ENCODE measurements around the gene ARL8B.
"Not testable (repeated sequence)": the region's sequence is repeated elsewhere in the genome, so short reads cannot be mapped to it uniquely, and the experiment has no call there.

ARL8B gene

GRCh38 chr3:5149306-5149880 is 27.3 kb downstream of the ARL8B start:
- no peak for FAIRE-seq

- FAIRE-seq, result no peak
Measured at GRCh38 chr3:5151586-5151985, 29.5 kb downstream of the ARL8B start.

GRCh38 chr3:5153074-5153473 is 31.0 kb downstream of the ARL8B start:
- no peak for FAIRE-seq

GRCh38 chr3:5155241-5155640 is 33.1 kb downstream of the ARL8B start:
- no peak for FAIRE-seq

GRCh38 chr3:5160321-5160720 is 38.2 kb downstream of the ARL8B start:
- no peak for FAIRE-seq

- no peak for FAIRE-seq
Measured at GRCh38 chr3:5160940-5161858, 39.1 kb downstream of the ARL8B start.

- no peak for FAIRE-seq
Measured at GRCh38 chr3:5162102-5162501, 40.0 kb downstream of the ARL8B start.

- FAIRE-seq, result no peak
Measured at GRCh38 chr3:5165698-5166097, 43.6 kb downstream of the ARL8B start.

- no peak for FAIRE-seq
Measured at GRCh38 chr3:5166846-5167245, 44.8 kb downstream of the ARL8B start.

GRCh38 chr3:5168110-5168509 is 46.0 kb downstream of the ARL8B start:
- FAIRE-seq, result no peak

GRCh38 chr3:5169807-5170206 is 47.7 kb downstream of the ARL8B start:
- no peak for FAIRE-seq

- no peak for FAIRE-seq
Measured at GRCh38 chr3:5170975-5171374, 48.9 kb downstream of the ARL8B start.

- no peak for FAIRE-seq
Measured at GRCh38 chr3:5172018-5172417, 49.9 kb downstream of the ARL8B start.

GRCh38 chr3:5179036-5179435 is 56.9 kb downstream of the ARL8B start:
- not testable (repeated sequence) for FAIRE-seq

GRCh38 chr3:5181469-5182141 is 59.5 kb downstream of the ARL8B start:
- FAIRE-seq, result no peak

GRCh38 chr3:5183714-5184113 is 61.6 kb downstream of the ARL8B start:
- not testable (repeated sequence) for FAIRE-seq

- FAIRE-seq, result no peak
Measured at GRCh38 chr3:5184499-5184898, 62.4 kb downstream of the ARL8B start.

- no peak for FAIRE-seq
Measured at GRCh38 chr3:5185093-5185673, 63.1 kb downstream of the ARL8B start.

GRCh38 chr3:5186089-5186857 is 64.2 kb downstream of the ARL8B start:
- FAIRE-seq, result no peak

GRCh38 chr3:5186858-5187155 is 64.7 kb downstream of the ARL8B start:
- FAIRE-seq, result no peak

GRCh38 chr3:5187156-5187919 is 65.2 kb downstream of the ARL8B start, which contains the start of gene EDEM1:
EDEM1 (plus strand) TSS chr3:5187707; CDS start chr3:5187806, 99 bp downstream.
- no peak for FAIRE-seq

- FAIRE-seq, result no peak
Measured at GRCh38 chr3:5187920-5188418, 65.9 kb downstream of the ARL8B start.
